Small intestine (tissue), 7 donors: Measurements from ENCODE around the gene ARHGAP8. TPM values are rescaled to one million over a fixed set of nuclear protein-coding genes. Genes with fewer than 3 reads are reported as not detected.

Experiments used
- DNase-seq, 2 donors: peaks; one replicate each; pipeline versions ENCODE4 v3.0.0 to v3.0.0-alpha.2; 2013
- FAIRE-seq: peaks from 2 replicates; lab custom pipeline; 2012; peaks lifted over from hg19 to GRCh38; lab: Jason Lieb, UNC
- H3K27ac ChIP-seq, 3 donors: one replicate each; pipeline ENCODE4 v1.5.1; 2013; ENCODE audit warnings: low read length in 2 of 3, mild to moderate bottlenecking in 2 of 3, control low read depth in 1 of 3, inconsistent platforms in 1 of 3, low read depth in 1 of 3, moderate library complexity in 1 of 3
- H3K27me3 ChIP-seq, 3 donors: one replicate each; pipeline ENCODE4 v1.6.1; 2013; ENCODE audit warnings: low read length in 3 of 3, inconsistent platforms in 1 of 3; ENCODE audit not compliant: control insufficient read depth in 3 of 3, insufficient read depth in 3 of 3
- H3K36me3 ChIP-seq, 3 donors: one replicate each; pipeline ENCODE4 v1.6.1; 2013; ENCODE audit warnings: low read length in 3 of 3, inconsistent platforms in 1 of 3, low read depth in 1 of 3, mild to moderate bottlenecking in 1 of 3, moderate library complexity in 1 of 3; ENCODE audit not compliant: control insufficient read depth in 3 of 3, insufficient read depth in 2 of 3
- H3K4me1 ChIP-seq, 3 donors: one replicate each; pipeline ENCODE4 v1.6.1; 2013; ENCODE audit warnings: low read length in 2 of 3, inconsistent platforms in 1 of 3, low read depth in 1 of 3, mild to moderate bottlenecking in 1 of 3, moderate library complexity in 1 of 3; ENCODE audit not compliant: control insufficient read depth in 3 of 3, insufficient read depth in 2 of 3
- H3K4me3 ChIP-seq, 3 donors: one replicate each; pipeline ENCODE4 v1.5.1; 2013; ENCODE audit warnings: low read length in 3 of 3, control low read depth in 1 of 3, inconsistent platforms in 1 of 3, low read depth in 1 of 3, mild to moderate bottlenecking in 1 of 3, moderate library complexity in 1 of 3
- H3K9me3 ChIP-seq, 2 donors: one replicate each; pipeline ENCODE4 v1.6.1; 2013; ENCODE audit warnings: low read depth in 1 of 2, low read length in 1 of 2; ENCODE audit not compliant: control insufficient read depth in 2 of 2, insufficient read depth in 1 of 2
- WGBS, 3 donors: extraction: QIAGEN DNeasy Blood & Tissue Kit; methylation state at CpG; one replicate each; pipeline ENCODE4 v1.1.7; 2013; 5-methylcytosine and 5-hydroxymethylcytosine counted together
- polyA plus RNA-seq, 4 donors: library from polyadenylated mRNA; stranded (reverse) in 3 of 4; unstranded in 1 of 4; fragments of 200-250 nt in 3 of 4; fragments of 120-200 nt in 1 of 4; gene quantifications; one replicate each; pipeline versions ENCODE4 v1.2.1 to v1.2.3, GENCODE V29; 2013
- donor health status: healthy with polysubstance abuse.
- donor health status: control.
- donor health status: control.
- donor health status: Bipolar disorder and iron deficiency.
- donor health status: healthy.

The ARHGAP8 gene
- polyA plus RNA-seq, 4 donors, result 1.6 to 20.3 (median 9.3) TPM

- DNase-seq (no peak), FAIRE-seq (no peak)
- Histone ChIP-seq H3K27ac (no peak overlapping the region), H3K9me3 (no peaks in the 10 kb centered on the region), H3K36me3 (peaks cover 0 to 17% (median 3%) of the 10 kb centered on the region in 3 donors), H3K4me1 (no peaks in the 10 kb centered on the region), H3K4me3 (no peak overlapping the region), H3K27me3 (no peaks in the 10 kb centered on the region)
- 72 to 92% (median 86%) methylated on average over 24 of the region's 24 CpGs for WGBS, 3 donors
Observed at GRCh38 chr22:44821741-44822475, 69.5 kb downstream of the ARHGAP8 start.

- no peak for DNase-seq
- no peaks in the 10 kb centered on the region for H3K4me1 ChIP-seq
Observed at GRCh38 chr22:44822534-44822933, 70.2 kb downstream of the ARHGAP8 start.

GRCh38 chr22:44823396-44823795 lies 71.0 kb downstream of the ARHGAP8 start:
- Histone ChIP-seq H3K27ac (no peak overlapping the region), H3K4me1 (no peaks in the 10 kb centered on the region), H3K4me3 (no peak overlapping the region), H3K36me3 (peaks cover 0 to 17% (median 3%) of the 10 kb centered on the region in 3 donors), H3K27me3 (no peaks in the 10 kb centered on the region), H3K9me3 (no peaks in the 10 kb centered on the region)
- DNase-seq, result no peak
- no peak for FAIRE-seq
- WGBS, 3 donors, result 86 to 94% (median 88%) methylated on average over 8 of the region's 8 CpGs

More at GRCh38 chr22:44822534-44822933, 70.2 kb downstream of the ARHGAP8 start:
- Histone ChIP-seq H3K36me3 (peaks cover 0 to 17% (median 3%) of the 10 kb centered on the region in 3 donors), H3K9me3 (no peaks in the 10 kb centered on the region), H3K27ac (no peak overlapping the region), H3K4me3 (no peak overlapping the region), H3K27me3 (no peaks in the 10 kb centered on the region)
- 67 to 89% (median 78%) methylated on average over 13 of the region's 13 CpGs for WGBS, 3 donors
- no peak for FAIRE-seq

- H3K9me3 ChIP-seq, result no peaks in the 10 kb centered on the region
- WGBS, 3 donors, result 88 to 95% (median 93%) methylated on average over 4 of the region's 4 CpGs
- H3K4me3 ChIP-seq, result no peak overlapping the region
- H3K36me3 ChIP-seq, result peaks cover 0 to 17% (median under 1%) of the 10 kb centered on the region in 3 donors
- no peak for FAIRE-seq
- H3K4me1 ChIP-seq, result no peaks in the 10 kb centered on the region
- H3K27me3 ChIP-seq, result no peaks in the 10 kb centered on the region
- no peak for DNase-seq
- no peak overlapping the region for H3K27ac ChIP-seq
Observed at GRCh38 chr22:44823806-44824205, 71.4 kb downstream of the ARHGAP8 start.

GRCh38 chr22:44824271-44824670 lies 71.9 kb downstream of the ARHGAP8 start:
- 91 to 93% (median 92%) methylated on average over 12 of the region's 12 CpGs for WGBS, 3 donors
- H3K4me1 ChIP-seq, result no peaks in the 10 kb centered on the region
- DNase-seq, result no peak

GRCh38 chr22:44825310-44826150 lies 73.2 kb downstream of the ARHGAP8 start:
- H3K9me3 ChIP-seq, result no peaks in the 10 kb centered on the region
- no peaks in the 10 kb centered on the region for H3K4me1 ChIP-seq
- no peaks in the 10 kb centered on the region for H3K27me3 ChIP-seq
- H3K4me3 ChIP-seq, result no peak overlapping the region
- H3K27ac ChIP-seq, result no peak overlapping the region
- H3K36me3 ChIP-seq, result peaks cover 0 to 15% (median 0%) of the 10 kb centered on the region in 3 donors
- no peak for FAIRE-seq
- no peak for DNase-seq
- WGBS, 3 donors, result 89 to 90% (median 90%) methylated on average over 41 to 43 of the region's 43 CpGs

More at GRCh38 chr22:44824271-44824670, 71.9 kb downstream of the ARHGAP8 start:
- H3K27ac ChIP-seq, result no peak overlapping the region
- no peaks in the 10 kb centered on the region for H3K27me3 ChIP-seq
- no peaks in the 10 kb centered on the region for H3K9me3 ChIP-seq
- peaks cover 0 to 17% (median 0%) of the 10 kb centered on the region in 3 donors for H3K36me3 ChIP-seq
- H3K4me3 ChIP-seq, result no peak overlapping the region
- FAIRE-seq, result no peak

- Histone ChIP-seq H3K4me3 (no peak overlapping the region), H3K36me3 (peaks cover 0 to 7% (median 0%) of the 10 kb centered on the region in 3 donors), H3K4me1 (no peaks in the 10 kb centered on the region), H3K9me3 (peaks cover 0 to 7% of the 10 kb centered on the region in 2 donors), H3K27me3 (no peaks in the 10 kb centered on the region), H3K27ac (no peak overlapping the region)
- 89 to 94% (median 91%) methylated on average over 16 of the region's 16 CpGs for WGBS, 3 donors
- DNase-seq (no peak), FAIRE-seq (no peak)
Observed at GRCh38 chr22:44827666-44828190, 75.4 kb downstream of the ARHGAP8 start.

- no peak overlapping the region for H3K4me3 ChIP-seq
- no peak for FAIRE-seq
- DNase-seq, result peak in 1 of 2 donors; percentile 21
Observed at GRCh38 chr22:44828193-44828592, 75.8 kb downstream of the ARHGAP8 start.

More at GRCh38 chr22:44828193-44828592, 75.8 kb downstream of the ARHGAP8 start:
- H3K27ac ChIP-seq, result no peak overlapping the region
- peaks cover 0 to 4% (median 0%) of the 10 kb centered on the region in 3 donors for H3K36me3 ChIP-seq
- H3K9me3 ChIP-seq, result peaks cover 0 to 8% of the 10 kb centered on the region in 2 donors
- no peaks in the 10 kb centered on the region for H3K4me1 ChIP-seq
- no peaks in the 10 kb centered on the region for H3K27me3 ChIP-seq
- 64 to 89% (median 75%) methylated on average over 8 of the region's 8 CpGs for WGBS, 3 donors
